T-cell (primary cell): Measurements from ENCODE around the gene TXNDC9. TPM values are rescaled to one million over a fixed set of nuclear protein-coding genes. Genes with fewer than 3 reads are reported as not detected.
A peak's percentile ranks its signal among the peaks of the same experiment; 100 is the strongest.
"Not testable (repeated sequence)": the region's sequence is repeated elsewhere in the genome, so short reads cannot be mapped to it uniquely, and the experiment has no call there.

Experiments used
- ATAC-seq, 4 experiments: fragments of 200-7000 bp in 3 of 4; fragments of 150-1000 bp in 1 of 4; cut with Tn5 transposase; replicated peaks in 1 of 4; 1 replicate in 3 of 4; 2 replicates in 1 of 4; pipeline ENCODE4 v1.10.0; 2021; ENCODE audit warnings: moderate library complexity in 3 of 4, mild to moderate bottlenecking in 2 of 4, moderate number of reproducible peaks in 1 of 4
- CTCF ChIA-PET, 2 donors: fragments of 300-600 bp; sonication (Branson Sonifier 250); formaldehyde crosslinking; loops; one replicate each; lab custom pipeline; 2022; ENCODE audit warnings: antibody characterized with exemption in 2 of 2; lab: Charles Lee
- POLR2A ChIA-PET, 2 donors: fragments of 300-600 bp; sonication (Branson Sonifier 250); formaldehyde crosslinking; loops; one replicate each; lab custom pipeline; 2022; ENCODE audit warnings: antibody characterized with exemption in 2 of 2; lab: Charles Lee
- DNase-seq, 35 experiments: peaks; one replicate each; pipeline versions ENCODE4 v3.0.0 to v3.0.0-alpha.2; 2013 to 2023
- H3K27ac ChIP-seq: one replicate; pipeline ENCODE4 v1.5.1; 2013; ENCODE audit warnings: low read length
- H3K27me3 ChIP-seq, 2 experiments: replicated peaks in 1 of 2; 1 replicate in 1 of 2; 2 replicates in 1 of 2; pipeline versions ENCODE4 v1.6.1 to v1.7.0; 2013; ENCODE audit warnings: low read length in 1 of 2, mixed read lengths in 1 of 2; ENCODE audit not compliant: control insufficient read depth in 2 of 2, insufficient read depth in 2 of 2; ENCODE audit errors: extremely low read depth in 1 of 2
- H3K36me3 ChIP-seq, 2 donors: 1 replicate in 1 of 2; 2 replicates in 1 of 2; pipeline versions ENCODE4 v1.6.1 to v1.7.0; 2013; ENCODE audit warnings: low read length in 1 of 2; ENCODE audit not compliant: control insufficient read depth in 2 of 2, insufficient read depth in 1 of 2; ENCODE audit errors: extremely low read depth in 1 of 2
- H3K4me1 ChIP-seq, 2 experiments: 1 replicate in 1 of 2; 2 replicates in 1 of 2; pipeline versions ENCODE4 v1.6.1 to v1.7.0; 2013; ENCODE audit warnings: low read length in 2 of 2, mixed read lengths in 1 of 2; ENCODE audit not compliant: insufficient read depth in 2 of 2, control insufficient read depth in 1 of 2; ENCODE audit errors: extremely low read depth in 1 of 2
- H3K4me3 ChIP-seq, 2 donors: 1 replicate in 1 of 2; 2 replicates in 1 of 2; pipeline versions ENCODE4 v1.5.1 to v1.7.0; 2013; ENCODE audit warnings: mild to moderate bottlenecking in 2 of 2, low read length in 1 of 2, moderate library complexity in 1 of 2; ENCODE audit not compliant: control insufficient read depth in 1 of 2; ENCODE audit errors: extremely low read depth in 1 of 2
- H3K9me3 ChIP-seq: 2 replicates; pipeline ENCODE4 v1.7.0; 2013
- H3K27ac Mint-ChIP-seq, 2 donors: one replicate each; pipeline ENCODE4 v1.8.0; 2020 to 2021; ENCODE audit warnings: mild to moderate bottlenecking in 2 of 2, mixed read lengths in 2 of 2
- H3K27me3 Mint-ChIP-seq, 2 donors: one replicate each; pipeline ENCODE4 v1.8.0; 2021 to 2022; ENCODE audit warnings: mixed read lengths in 2 of 2
- H3K36me3 Mint-ChIP-seq: one replicate; pipeline ENCODE4 v1.8.0; 2021; ENCODE audit warnings: mixed read lengths
- H3K4me1 Mint-ChIP-seq, 3 donors: one replicate each; pipeline ENCODE4 v1.8.0; 2020 to 2022; ENCODE audit warnings: mixed read lengths in 3 of 3, mild to moderate bottlenecking in 1 of 3
- H3K4me3 Mint-ChIP-seq, 3 donors: one replicate each; pipeline ENCODE4 v1.8.0; 2020 to 2022; ENCODE audit warnings: mild to moderate bottlenecking in 3 of 3, mixed read lengths in 3 of 3, moderate library complexity in 3 of 3
- H3K9me3 Mint-ChIP-seq, 3 donors: one replicate each; pipeline ENCODE4 v1.8.0; 2020 to 2022; ENCODE audit warnings: mixed read lengths in 3 of 3
- WGBS: methylation state at CpG from one replicate; pipeline ENCODE4 v1.1.5; 2013; ENCODE audit warnings: missing lambda C conversion rate; ENCODE audit not compliant: insufficient coverage; 5-methylcytosine and 5-hydroxymethylcytosine counted together
- total RNA-seq, 35 experiments: library from RNA in 6 of 35; stranded (reverse) in 6 of 35; fragments of 120-200 nt in 1 of 35; gene quantifications; one replicate each; pipeline versions ENCODE4 v1.2.1 to v1.2.4 and lab custom pipeline; 2013 to 2026

The TXNDC9 gene
- total RNA-seq, 5 donors from 2014 or later (not counting 1 experiment from before 2014, with no cell fraction given): 12.3 to 26.2 (median 23.0) TPM

DNA sequence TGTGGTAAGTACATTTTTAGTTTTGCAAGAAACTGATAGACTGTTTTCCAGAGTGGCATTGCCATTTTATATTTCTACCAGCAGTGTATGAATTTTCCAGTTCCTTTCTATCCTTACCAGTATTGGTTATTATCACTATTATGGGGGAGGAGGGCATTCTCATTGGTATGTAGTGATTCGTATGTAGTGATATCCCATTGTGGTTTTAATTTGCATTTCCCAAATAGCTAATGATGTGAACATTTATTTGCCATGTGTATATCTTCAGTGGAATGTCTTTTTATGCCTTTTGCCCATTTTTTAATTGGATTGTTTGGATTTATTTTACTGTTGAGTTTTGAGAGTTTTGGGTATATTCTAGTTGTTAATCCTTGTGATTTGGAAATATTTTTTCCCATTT lies 17.9 kb upstream of the TXNDC9 start:
- no peaks in the 10 kb centered on the region for H3K36me3 ChIP-seq
- no peaks in the 10 kb centered on the region for H3K27me3 ChIP-seq
- Mint-ChIP-seq H3K4me1 (peaks cover 65 to 71% (median 66%) of the 10 kb centered on the region in 3 donors), H3K4me3 (no peak overlapping the region), H3K27ac (no peak overlapping the region), H3K36me3 (peaks cover 18% of the 10 kb centered on the region), H3K27me3 (no peaks in the 10 kb centered on the region), H3K9me3 (no peaks in the 10 kb centered on the region)
- H3K4me1 ChIP-seq: peaks cover 0 to 4% of the 10 kb centered on the region in 2 experiments
- WGBS: no CpG with 5 or more reads among the region's 1 CpG
- POLR2A ChIA-PET: no interaction called here
- H3K9me3 ChIP-seq: no peaks in the 10 kb centered on the region
- no peak for ATAC-seq
- H3K27ac ChIP-seq: no peak overlapping the region
- no peak for DNase-seq
- H3K4me3 ChIP-seq: no peak overlapping the region
- CTCF ChIA-PET: no interaction called here

DNA sequence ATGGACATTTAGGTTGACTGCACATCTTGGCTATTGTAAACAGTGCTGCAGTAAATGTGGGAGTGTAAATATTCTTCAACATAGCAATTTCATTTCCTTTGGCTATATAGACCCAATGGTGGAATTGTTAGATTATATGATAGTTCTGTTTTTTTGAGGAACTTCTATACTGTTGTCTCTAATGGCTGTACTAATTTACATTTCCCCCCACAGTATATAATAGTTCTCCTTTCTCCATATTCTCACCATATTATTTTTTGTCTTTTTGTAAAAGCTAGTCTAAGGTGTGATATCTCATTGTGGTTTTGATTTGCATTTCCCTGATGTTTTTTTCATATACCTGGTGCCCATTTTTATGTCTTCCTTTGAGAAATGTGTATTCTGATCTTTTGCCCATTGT lies 14.1 kb upstream of the TXNDC9 start:
- no peak for ATAC-seq
- Mint-ChIP-seq H3K4me3 (no peak overlapping the region), H3K9me3 (no peaks in the 10 kb centered on the region), H3K27me3 (no peaks in the 10 kb centered on the region), H3K4me1 (peaks cover 70 to 77% (median 71%) of the 10 kb centered on the region in 3 donors), H3K27ac (no peak overlapping the region), H3K36me3 (peaks cover 15% of the 10 kb centered on the region)
- ChIA-PET CTCF (no interaction called here), POLR2A (no interaction called here)
- Histone ChIP-seq H3K4me1 (peaks cover 0 to 14% of the 10 kb centered on the region in 2 experiments), H3K27me3 (no peaks in the 10 kb centered on the region), H3K9me3 (no peaks in the 10 kb centered on the region), H3K36me3 (no peaks in the 10 kb centered on the region), H3K4me3 (no peak overlapping the region), H3K27ac (no peak overlapping the region)
- DNase-seq: no peak

DNA sequence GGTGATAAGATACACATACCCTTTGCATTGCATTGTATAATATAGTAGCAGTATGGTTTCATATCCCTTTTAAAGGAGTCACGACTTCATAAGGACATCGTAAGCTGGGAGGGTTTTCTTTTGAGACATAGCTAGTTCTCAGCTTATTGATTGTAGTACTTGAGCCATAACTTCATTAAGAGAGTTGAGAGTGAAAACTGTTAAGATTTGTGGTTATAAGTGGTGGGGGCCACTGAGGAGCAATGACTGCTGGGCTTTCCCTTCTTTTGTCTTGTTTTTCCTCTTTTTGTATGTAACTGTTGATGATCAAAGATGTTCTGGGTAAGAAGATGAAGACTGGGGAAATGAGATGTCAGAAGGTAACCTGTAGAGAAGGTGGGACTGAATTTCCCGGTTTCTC lies 12.0 kb upstream of the TXNDC9 start:
- Histone ChIP-seq H3K4me1 (peaks cover 0 to 14% of the 10 kb centered on the region in 2 experiments), H3K27me3 (no peaks in the 10 kb centered on the region), H3K27ac (no peak overlapping the region), H3K9me3 (no peaks in the 10 kb centered on the region), H3K36me3 (no peaks in the 10 kb centered on the region), H3K4me3 (no peak overlapping the region)
- CTCF ChIA-PET: interaction anchor here in 1 of 2 donors (0.7 to 1.1 kb wide), 2 partner anchors 8 to 56 kb away, joined by 5 to 6 read pairs; no protein-coding TSS in a partner anchor
- WGBS: 50% methylated on average over 1 of the region's 3 CpGs
- ATAC-seq (peak in 1 of 4 experiments; percentile 81), DNase-seq (peak in 1 of 35 experiments; percentile 31)
- H3K36me3 Mint-ChIP-seq: peaks cover 7% of the 10 kb centered on the region
- no peaks in the 10 kb centered on the region for H3K27me3 Mint-ChIP-seq
- peak overlapping the region; percentile 36 to 68 for H3K27ac Mint-ChIP-seq
- H3K4me1 Mint-ChIP-seq: peaks cover 64 to 69% (median 66%) of the 10 kb centered on the region in 3 donors
- no peaks in the 10 kb centered on the region for H3K9me3 Mint-ChIP-seq
- H3K4me3 Mint-ChIP-seq: peak overlapping the region in 1 of 3 donors; percentile 0
- POLR2A ChIA-PET: no interaction called here

DNA sequence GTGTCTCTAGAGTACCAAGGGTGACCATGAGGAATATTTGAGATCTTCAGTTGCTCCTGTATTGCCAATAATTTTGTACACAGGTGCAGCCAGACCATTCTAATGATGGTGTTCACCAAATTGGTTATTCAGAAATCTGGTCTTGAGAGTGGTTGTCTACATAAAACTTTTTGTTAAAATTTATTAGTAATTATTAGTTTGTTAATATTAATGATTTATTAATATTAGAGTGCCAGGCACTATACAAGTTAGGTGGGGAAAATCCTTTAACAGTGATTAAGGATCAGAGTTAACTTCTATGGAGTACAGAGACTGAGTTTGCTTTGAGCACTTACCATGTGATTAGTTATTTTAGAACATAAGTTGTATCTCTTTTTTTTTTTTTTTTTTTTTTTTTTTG lies 10.1 kb upstream of the TXNDC9 start:
- no peak overlapping the region for H3K4me3 ChIP-seq
- ATAC-seq: no peak

DNA sequence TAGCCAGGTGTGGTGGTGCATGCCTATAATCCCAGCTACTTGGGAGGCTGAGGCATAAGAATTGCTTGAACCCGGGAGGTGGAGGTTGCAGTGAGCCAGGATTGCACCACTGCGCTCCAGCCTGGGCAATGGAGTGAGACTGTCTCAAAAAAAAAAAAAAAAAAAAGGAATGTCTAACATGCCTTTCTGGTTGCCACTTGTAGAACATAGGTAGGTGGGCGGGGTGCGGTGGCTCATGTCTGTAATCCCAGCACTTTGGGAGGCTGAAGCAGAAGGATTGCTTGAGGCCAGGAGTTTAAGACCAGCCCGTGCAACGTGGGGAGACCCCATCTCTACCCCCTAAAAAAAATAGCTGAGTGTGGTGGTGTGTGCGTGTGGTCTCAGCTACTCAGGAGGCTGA lies 9.3 kb upstream of the TXNDC9 start:
- peaks cover 0 to 14% of the 10 kb centered on the region in 2 experiments for H3K4me1 ChIP-seq
- H3K4me1 Mint-ChIP-seq: peaks cover 69 to 71% (median 70%) of the 10 kb centered on the region in 3 donors
- ATAC-seq, H3K9me3 Mint-ChIP-seq, H3K36me3 ChIP-seq, H3K9me3 ChIP-seq, H3K36me3 Mint-ChIP-seq, H3K27ac ChIP-seq, H3K27me3 Mint-ChIP-seq, H3K4me3 ChIP-seq, H3K27ac Mint-ChIP-seq, H3K4me3 Mint-ChIP-seq, POLR2A ChIA-PET, CTCF ChIA-PET, H3K27me3 ChIP-seq, DNase-seq: not testable (repeated sequence)
- no CpG with 5 or more reads among the region's 7 CpGs for WGBS

More for the DNA sequence above, 10.1 kb upstream of the TXNDC9 start:
- ChIA-PET CTCF (no interaction called here), POLR2A (no interaction called here)
- no peaks in the 10 kb centered on the region for H3K36me3 ChIP-seq
- H3K27me3 ChIP-seq: no peaks in the 10 kb centered on the region
- no peaks in the 10 kb centered on the region for H3K9me3 Mint-ChIP-seq
- no peak overlapping the region for H3K4me3 Mint-ChIP-seq
- no peak for DNase-seq
- no peaks in the 10 kb centered on the region for H3K9me3 ChIP-seq
- no peaks in the 10 kb centered on the region for H3K27me3 Mint-ChIP-seq
- no peak overlapping the region for H3K27ac Mint-ChIP-seq
- H3K36me3 Mint-ChIP-seq: peaks cover 4% of the 10 kb centered on the region
- peaks cover 0 to 14% of the 10 kb centered on the region in 2 experiments for H3K4me1 ChIP-seq
- H3K4me1 Mint-ChIP-seq: peaks cover 71 to 72% (median 71%) of the 10 kb centered on the region in 3 donors
- no peak overlapping the region for H3K27ac ChIP-seq

DNA sequence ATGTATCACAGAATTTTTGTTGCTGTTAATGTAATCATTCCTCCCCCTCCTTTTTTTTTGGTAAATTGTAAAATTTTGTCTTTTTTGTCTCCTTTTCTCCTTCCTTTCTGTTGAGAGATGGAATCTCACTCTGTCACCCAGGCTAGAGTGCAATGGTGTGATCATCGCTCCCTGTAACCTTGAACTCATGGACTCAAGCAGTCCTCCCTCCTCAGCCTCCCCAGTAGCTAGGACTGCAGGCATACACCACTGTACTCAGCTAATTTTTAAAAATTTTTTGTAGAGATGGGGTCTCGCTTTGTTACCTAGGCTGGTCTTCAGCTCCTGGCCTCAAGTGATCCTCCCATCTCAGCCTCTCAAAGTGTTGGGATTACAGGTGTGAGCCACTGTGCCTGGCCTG lies 6.4 kb upstream of the TXNDC9 start:
- no CpG with 5 or more reads among the region's 2 CpGs for WGBS
- no peaks in the 10 kb centered on the region for H3K27me3 ChIP-seq
- POLR2A ChIA-PET: interaction anchor here in 1 of 2 donors (0.7 kb wide), 1 partner anchor 94 kb away, joined by 3 read pairs; no protein-coding TSS in a partner anchor
- peaks cover 6 to 8% of the 10 kb centered on the region in 2 experiments for H3K4me1 ChIP-seq
- H3K4me3 Mint-ChIP-seq: no peak overlapping the region
- DNase-seq: no peak
- no peaks in the 10 kb centered on the region for H3K27me3 Mint-ChIP-seq
- no peak overlapping the region for H3K27ac ChIP-seq
- no peaks in the 10 kb centered on the region for H3K36me3 ChIP-seq
- H3K9me3 Mint-ChIP-seq: no peaks in the 10 kb centered on the region
- peak overlapping the region in 1 of 2 donors; percentile 31 for H3K27ac Mint-ChIP-seq
- ATAC-seq: no peak
- H3K36me3 Mint-ChIP-seq: peaks cover 3% of the 10 kb centered on the region
- CTCF ChIA-PET: no interaction called here
- H3K9me3 ChIP-seq: no peaks in the 10 kb centered on the region
- H3K4me3 ChIP-seq: no peak overlapping the region
- H3K4me1 Mint-ChIP-seq: peaks cover 55 to 60% (median 57%) of the 10 kb centered on the region in 3 donors
